HG03432 (cell line): ENCODE measurements around the gene DYRK1A.
"Not testable (repeated sequence)": the region's sequence is repeated elsewhere in the genome, so short reads cannot be mapped to it uniquely, and the experiment has no call there.

Source experiments
- ATAC-seq: cut with Tn5 transposase; IDR thresholded peaks from one replicate; pipeline ENCODE4 v1.9.1; 2021; ENCODE audit warnings: mild to moderate bottlenecking, moderate library complexity; ENCODE audit not compliant: unreplicated experiment

DYRK1A gene

GRCh38 chr21:37546949-37547614 lies 180.5 kb downstream of the DYRK1A start:
- ATAC-seq: no peak

GRCh38 chr21:37547615-37548200 lies 181.1 kb downstream of the DYRK1A start:
- no peak for ATAC-seq

GRCh38 chr21:37548521-37548981 lies 182.0 kb downstream of the DYRK1A start:
- no peak for ATAC-seq

GRCh38 chr21:37549730-37550129 lies 183.2 kb downstream of the DYRK1A start:
- not testable (repeated sequence) for ATAC-seq

GRCh38 chr21:37550157-37550556 lies 183.6 kb downstream of the DYRK1A start:
- ATAC-seq: no peak

GRCh38 chr21:37550618-37551330 lies 184.2 kb downstream of the DYRK1A start:
- no peak for ATAC-seq

GRCh38 chr21:37551331-37551992 lies 184.9 kb downstream of the DYRK1A start:
- no peak for ATAC-seq

- no peak for ATAC-seq
Measured at GRCh38 chr21:37551993-37552355, 185.4 kb downstream of the DYRK1A start.

GRCh38 chr21:37552496-37553029 lies 186.0 kb downstream of the DYRK1A start:
- no peak for ATAC-seq

- ATAC-seq: no peak
Measured at GRCh38 chr21:37553078-37553481, 186.5 kb downstream of the DYRK1A start.

- ATAC-seq: no peak
Measured at GRCh38 chr21:37554661-37555379, 188.2 kb downstream of the DYRK1A start.

GRCh38 chr21:37555672-37556261 lies 189.2 kb downstream of the DYRK1A start:
- ATAC-seq: no peak

GRCh38 chr21:37557261-37557950 lies 190.8 kb downstream of the DYRK1A start:
- ATAC-seq: peak; percentile 97

GRCh38 chr21:37558676-37559211 lies 192.2 kb downstream of the DYRK1A start:
- ATAC-seq: no peak

- ATAC-seq: no peak
Measured at GRCh38 chr21:37560385-37560784, 193.8 kb downstream of the DYRK1A start.

- ATAC-seq: no peak
Measured at GRCh38 chr21:37561506-37561905, 194.9 kb downstream of the DYRK1A start.

GRCh38 chr21:37561941-37562919 lies 195.7 kb downstream of the DYRK1A start:
- ATAC-seq: no peak
